Caco-2 (cell line): Measurements from ENCODE around the gene LUC7L3. TPM values are rescaled to one million over a fixed set of nuclear protein-coding genes. Genes with fewer than 3 reads are reported as not detected.
"Not testable (repeated sequence)": the region's sequence is repeated elsewhere in the genome, so short reads cannot be mapped to it uniquely, and the experiment has no call there.

Source experiments
- BruUV-seq: library from RNA; stranded (reverse); fragments of 400-500 nt; replicated peaks from 2 replicates; lab custom pipeline; 2021; lab: Mats Ljungman, UMichigan
- CTCF ChIA-PET: fragments of 300-600 bp; sonication (Branson Sonifier 250); formaldehyde crosslinking; loops from one replicate; lab custom pipeline; 2022; ENCODE audit warnings: antibody characterized with exemption; lab: Charles Lee
- POLR2A ChIA-PET: fragments of 300-600 bp; sonication (Branson Sonifier 250); formaldehyde crosslinking; loops from one replicate; lab custom pipeline; 2022; ENCODE audit warnings: antibody characterized with exemption; lab: Charles Lee
- DNase-seq, 2 experiments: peaks; one replicate each; pipeline versions ENCODE4 v3.0.0 to v3.0.0-alpha.2; 2020 to 2022
- H3K27me3 ChIP-seq: replicated peaks from 2 replicates; pipeline ENCODE4 v1.6.0; 2011; ENCODE audit warnings: low read length; ENCODE audit not compliant: control insufficient read depth, insufficient read depth
- H3K36me3 ChIP-seq: 2 replicates; pipeline ENCODE4 v1.5.1; 2011; ENCODE audit warnings: low read length; ENCODE audit not compliant: control insufficient read depth, insufficient read depth
- H3K4me1 ChIP-seq: fragments of 250-450 bp; sonication (Bioruptor Pico); 2 replicates; pipeline ENCODE4 v1.5.1; 2020; ENCODE audit warnings: mild to moderate bottlenecking
- H3K4me3 ChIP-seq: 2 replicates; pipeline ENCODE4 v1.5.1; 2011; ENCODE audit warnings: low read depth, mild to moderate bottlenecking, control low read depth, low read length
- H3K9me3 ChIP-seq: fragments of 250-450 bp; sonication (Bioruptor Pico); 2 replicates; pipeline ENCODE4 v1.5.1; 2020; ENCODE audit warnings: mild to moderate bottlenecking, moderate library complexity
- H3K27ac Mint-ChIP-seq: one replicate; pipeline ENCODE4 v1.8.0; 2022; ENCODE audit warnings: mixed read lengths; ENCODE audit not compliant: unreplicated experiment
- H3K27me3 Mint-ChIP-seq: one replicate; pipeline ENCODE4 v1.8.0; 2022; ENCODE audit warnings: mixed read lengths; ENCODE audit not compliant: insufficient read depth, unreplicated experiment
- H3K36me3 Mint-ChIP-seq: one replicate; pipeline ENCODE4 v1.8.0; 2022; ENCODE audit warnings: mild to moderate bottlenecking, mixed read lengths; ENCODE audit not compliant: insufficient read depth, unreplicated experiment
- H3K4me1 Mint-ChIP-seq: one replicate; pipeline ENCODE4 v1.8.0; 2022; ENCODE audit warnings: low read depth, mixed read lengths; ENCODE audit not compliant: unreplicated experiment
- H3K4me3 Mint-ChIP-seq: one replicate; pipeline ENCODE4 v1.8.0; 2022; ENCODE audit warnings: mild to moderate bottlenecking, moderate library complexity, mixed read lengths; ENCODE audit not compliant: unreplicated experiment
- H3K9me3 Mint-ChIP-seq: one replicate; pipeline ENCODE4 v1.8.0; 2022; ENCODE audit warnings: mixed read lengths; ENCODE audit not compliant: unreplicated experiment
- CTCF ChIP-seq, 2 experiments: fragments of 200-600 bp in 1 of 2; IDR thresholded peaks; 1 replicate in 1 of 2; 2 replicates in 1 of 2; pipeline versions ENCODE4 v1.5.1 to v1.8.0; 2011 to 2022; ENCODE audit warnings: antibody characterized with exemption in 1 of 2, control low read depth in 1 of 2, inconsistent platforms in 1 of 2, low read depth in 1 of 2, low read length in 1 of 2, mild to moderate bottlenecking in 1 of 2, moderate library complexity in 1 of 2; ENCODE audit not compliant: insufficient read depth in 1 of 2, severe bottlenecking in 1 of 2, unreplicated experiment in 1 of 2
- intact Hi-C: fragments of 100-400 bp; cut with micrococcal nuclease; formaldehyde crosslinking; loops from one replicate; pipeline ENCODE4 v1.10.0; 2022; ENCODE audit not compliant: unreplicated experiment
- total RNA-seq: library from RNA; stranded (reverse); gene quantifications from 2 replicates; pipeline ENCODE4 v1.2.3, GENCODE V29; 2022

The LUC7L3 gene
- total RNA-seq, 1 experiment from 2014 or later: 287 TPM

DNA sequence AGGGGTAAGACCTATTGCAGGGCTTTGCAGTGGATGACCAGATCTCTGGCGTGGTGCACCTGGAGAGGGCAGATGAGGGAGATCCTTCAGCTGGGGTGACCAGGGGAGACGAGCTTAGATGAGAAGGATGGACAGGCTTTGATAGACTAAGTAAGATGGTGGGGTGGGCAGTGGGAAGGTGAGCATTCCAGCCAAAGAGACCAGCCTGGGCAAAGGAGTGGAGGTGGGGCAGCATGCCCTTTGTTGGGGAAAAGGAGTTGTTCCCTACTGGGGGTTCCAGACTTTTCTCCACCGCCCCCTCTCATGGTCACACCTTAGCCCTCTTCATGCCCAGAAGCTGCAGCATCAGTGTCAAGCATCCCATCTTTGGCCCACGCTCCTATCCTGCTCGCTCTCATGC is 39.3 kb upstream of the LUC7L3 start:
- no TSS peak for BruUV-seq
- Mint-ChIP-seq H3K4me3 (no peak overlapping the region), H3K9me3 (no peaks in the 10 kb centered on the region), H3K36me3 (peaks cover 11% of the 10 kb centered on the region), H3K27ac (peak overlapping the region; percentile 8), H3K27me3 (no peaks in the 10 kb centered on the region), H3K4me1 (peaks cover 46% of the 10 kb centered on the region)
- no peaks in the 10 kb centered on the region for H3K27me3 ChIP-seq
- ChIA-PET POLR2A (no interaction called here), CTCF (interaction anchor here (1.5 to 2.1 kb wide), 4 partner anchors 13 to 129 kb away, joined by 4 to 13 read pairs (median 8); no protein-coding TSS in a partner anchor)
- no peak for TF ChIP-seq CTCF (IDR thresholded peaks at IDR 0.05; ENCODE audit: insufficient read depth in 1 of 2, low read depth in 1 of 2, low read length in 1 of 2, severe bottlenecking in 1 of 2, unreplicated experiment in 1 of 2)
- intact Hi-C loops: loop anchor here (2.0 kb wide), 1 partner anchor 15 kb away; no protein-coding TSS in a partner anchor
- peaks cover 2% of the 10 kb centered on the region for H3K36me3 ChIP-seq
- H3K4me3 ChIP-seq: no peak overlapping the region
- DNase-seq: no peak
- H3K4me1 ChIP-seq: peaks cover 59% of the 10 kb centered on the region
- no peaks in the 10 kb centered on the region for H3K9me3 ChIP-seq

DNA sequence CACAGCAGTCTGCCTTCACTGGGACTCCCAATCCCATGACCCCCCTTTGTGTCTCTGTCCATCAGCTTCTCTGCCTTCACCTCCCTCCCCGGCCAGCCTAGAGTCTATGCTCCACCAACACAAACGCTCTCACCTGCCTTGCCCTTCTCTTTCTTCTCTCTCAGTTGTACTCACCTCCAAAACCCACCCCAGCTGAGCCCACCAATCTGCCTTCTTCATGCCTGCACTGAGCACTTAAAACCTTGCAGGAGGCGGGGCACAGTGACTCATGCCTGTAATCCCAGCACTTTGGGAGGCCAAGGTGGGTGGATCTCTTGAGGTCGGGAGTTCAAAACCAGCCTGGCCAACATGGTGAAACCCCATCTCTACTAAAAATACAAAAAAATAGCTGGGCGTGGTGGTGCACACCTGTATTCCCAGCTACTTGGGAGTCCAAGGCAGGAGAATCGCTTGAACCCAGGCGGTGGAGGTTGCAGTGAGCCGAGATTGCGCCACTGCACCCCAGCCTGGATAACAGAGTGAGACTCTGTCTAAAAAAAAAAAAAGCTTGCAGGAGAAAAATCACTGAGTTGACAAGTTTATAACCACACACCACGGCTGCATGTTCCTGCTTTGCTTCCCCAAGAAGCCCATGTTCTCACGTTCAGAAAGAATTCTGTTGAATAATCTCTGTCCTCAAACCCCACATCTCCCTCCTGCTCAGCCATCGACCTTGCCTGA is 38.7 kb upstream of the LUC7L3 start:
- peaks cover 65% of the 10 kb centered on the region for H3K4me1 ChIP-seq
- H3K9me3 ChIP-seq, H3K27me3 Mint-ChIP-seq, H3K36me3 ChIP-seq, DNase-seq, H3K9me3 Mint-ChIP-seq, POLR2A ChIA-PET, H3K27me3 ChIP-seq, H3K4me3 ChIP-seq, BruUV-seq: not testable (repeated sequence)
- Mint-ChIP-seq H3K36me3 (peaks cover 11% of the 10 kb centered on the region), H3K4me3 (peak overlapping the region; percentile 14), H3K27ac (peak overlapping the region; percentile 66), H3K4me1 (peaks cover 49% of the 10 kb centered on the region)
- intact Hi-C loops: loop anchor here (1.0 to 2.0 kb wide), 5 partner anchors 9 to 133 kb away; partner anchors contain the start of genes ABCC3 and SPATA20
- CTCF ChIA-PET: interaction anchor here (0.6 to 2.1 kb wide), 12 partner anchors 8 to 130 kb away, joined by 3 to 13 read pairs (median 4); no protein-coding TSS in a partner anchor

DNA sequence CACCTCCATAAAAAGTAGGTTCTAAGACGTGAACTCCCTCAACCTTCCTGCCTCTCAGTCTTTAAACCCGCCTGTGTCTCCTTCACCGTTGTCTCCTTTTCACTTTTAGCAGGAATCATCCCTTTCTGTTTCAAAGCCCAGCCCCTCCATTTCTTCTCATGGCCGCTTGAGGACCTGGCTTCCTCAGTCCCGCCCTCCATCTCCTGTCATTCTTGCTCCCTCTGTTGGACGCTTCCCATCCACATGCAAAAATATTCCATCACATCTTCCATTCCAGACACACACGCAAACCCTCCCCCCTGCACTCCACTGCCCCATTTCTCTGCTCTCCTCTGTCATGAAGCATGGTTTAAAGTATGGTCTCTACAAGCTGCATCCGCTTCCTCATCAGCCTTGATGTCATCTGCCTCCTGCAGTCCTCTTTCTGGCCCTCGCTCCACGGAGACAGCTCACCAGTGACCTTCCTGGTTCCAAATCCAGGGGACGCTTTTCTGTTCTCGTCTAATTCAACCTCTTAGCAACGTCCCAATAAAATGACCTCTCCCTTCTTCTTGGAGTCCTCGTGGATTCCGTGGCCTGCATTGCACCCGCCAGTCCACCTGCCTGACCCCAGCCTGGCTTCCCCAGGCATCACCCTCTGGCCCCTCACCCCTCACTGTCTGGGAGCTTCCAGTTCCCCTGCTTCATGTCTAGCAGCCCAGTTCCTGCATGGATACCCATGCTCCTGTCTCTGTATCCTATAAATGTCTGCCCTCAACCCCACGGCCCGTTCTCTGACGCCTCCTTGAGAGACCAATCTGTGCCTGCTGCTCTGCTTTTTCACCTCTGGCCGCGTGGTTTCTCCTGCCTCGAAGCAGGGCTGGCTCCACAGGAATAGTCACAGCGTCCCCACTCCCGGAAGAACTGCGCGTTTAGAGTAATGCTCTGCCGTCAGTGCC is 37.9 kb upstream of the LUC7L3 start:
- H3K4me3 Mint-ChIP-seq: peak overlapping the region; percentile 14
- Histone ChIP-seq H3K27me3 (no peaks in the 10 kb centered on the region), H3K9me3 (no peaks in the 10 kb centered on the region), H3K4me1 (peaks cover 73% of the 10 kb centered on the region), H3K36me3 (no peaks in the 10 kb centered on the region; the same call in 1 of the 2 replicates), H3K4me3 (no peak overlapping the region)
- H3K27me3 Mint-ChIP-seq: no peaks in the 10 kb centered on the region
- peak overlapping the region; percentile 66 for H3K27ac Mint-ChIP-seq
- POLR2A ChIA-PET: no interaction called here
- intact Hi-C loops: loop anchor here (1.0 to 2.0 kb wide), 5 partner anchors 10 to 134 kb away; partner anchors contain the start of genes ABCC3 and SPATA20
- peaks cover 15% of the 10 kb centered on the region for H3K36me3 Mint-ChIP-seq
- peak; percentile 88 to 89 for DNase-seq
- H3K9me3 Mint-ChIP-seq: no peaks in the 10 kb centered on the region
- no TSS peak for BruUV-seq
- peaks cover 58% of the 10 kb centered on the region for H3K4me1 Mint-ChIP-seq
- peak; percentile 94 for TF ChIP-seq CTCF (IDR thresholded peaks at IDR 0.05; ENCODE audit: insufficient read depth in 1 of 2, low read depth in 1 of 2, low read length in 1 of 2, severe bottlenecking in 1 of 2, unreplicated experiment in 1 of 2)
- CTCF ChIA-PET: interaction anchor here (0.5 to 1.7 kb wide), 14 partner anchors 9 to 287 kb away, joined by 3 to 13 read pairs (median 3); no protein-coding TSS in a partner anchor
